Testis (tissue), 2 donors: ENCODE measurements around the gene TENM4.

Experiments used
- CTCF ChIP-seq, 3 experiments: fragments of 450-650 bp in 2 of 3; fragments of 200-600 bp in 1 of 3; sonication (generic) in 1 of 3; IDR thresholded peaks; one replicate each; pipeline ENCODE4 v1.5.1; 2016 to 2019; ENCODE audit warnings: antibody characterized with exemption in 3 of 3, mild to moderate bottlenecking in 2 of 3, moderate library complexity in 1 of 3
- POLR2A ChIP-seq: fragments of 450-650 bp; IDR thresholded peaks from one replicate; pipeline ENCODE4 v1.6.1; 2017; ENCODE audit warnings: antibody characterized with exemption, mild to moderate bottlenecking, moderate library complexity

DNA sequence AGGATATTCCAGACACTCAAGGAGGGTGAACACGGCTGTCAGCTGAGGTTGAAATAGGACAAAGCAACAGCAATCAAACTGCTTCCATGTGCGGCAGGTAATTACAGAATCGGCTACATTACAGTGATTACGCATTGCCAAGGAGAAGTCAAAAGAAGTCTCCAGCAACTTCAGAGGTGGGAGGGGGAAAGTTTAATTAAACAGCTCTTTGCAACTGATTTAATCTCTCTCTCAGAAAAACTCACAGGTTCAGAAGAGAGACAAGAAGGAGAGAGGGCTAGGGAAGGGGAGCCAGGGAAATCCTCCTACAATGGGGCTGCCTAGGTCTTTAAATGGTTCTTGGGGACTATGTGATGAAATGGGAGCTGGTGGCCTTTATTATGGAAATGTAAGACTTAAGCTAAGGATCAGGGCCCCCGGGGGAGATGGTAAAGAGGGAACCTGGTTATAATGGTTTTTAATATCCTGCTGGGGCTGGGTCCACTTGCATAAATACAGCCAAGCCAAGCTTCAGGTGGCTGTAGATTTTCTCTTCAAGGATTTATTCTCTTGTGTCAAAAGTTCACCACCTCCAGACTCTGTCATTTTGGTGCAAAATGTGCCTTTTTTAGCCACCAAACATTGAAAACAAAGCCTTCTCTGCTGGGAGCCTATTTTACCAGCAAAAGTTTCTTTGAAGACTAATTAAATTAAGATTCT is 511.5 kb downstream of the TENM4 start:
- TF ChIP-seq POLR2A (no peak), CTCF (IDR thresholded peaks at IDR 0.05) (no peak)
